B cell (primary cell): ENCODE measurements around the gene LARGE2. TPM values are rescaled to one million over a fixed set of nuclear protein-coding genes. Genes with fewer than 3 reads are reported as not detected.
A peak's percentile ranks its signal among the peaks of the same experiment; 100 is the strongest.

Experiments
- ATAC-seq: fragments of 200-7000 bp; cut with Tn5 transposase; one replicate; pipeline ENCODE4 v1.10.0; 2021; ENCODE audit warnings: low read depth, mild to moderate bottlenecking, moderate number of reproducible peaks, moderate library complexity
- CTCF ChIA-PET: fragments of 350-600 bp; sonication (Branson Sonifier 250); formaldehyde crosslinking; loops from one replicate; lab custom pipeline; 2021; ENCODE audit warnings: antibody characterized with exemption, inconsistent platforms; lab: Charles Lee
- POLR2A ChIA-PET: fragments of 350-600 bp; sonication (Branson Sonifier 250); formaldehyde crosslinking; loops from one replicate; lab custom pipeline; 2021; ENCODE audit warnings: antibody characterized with exemption; lab: Charles Lee
- DNase-seq: peaks from one replicate; pipeline ENCODE4 v3.0.0; 2013
- H2AFZ ChIP-seq: 2 replicates; pipeline ENCODE4 v1.6.1; 2012; ENCODE audit warnings: mild to moderate bottlenecking, low read depth, low read length; ENCODE audit not compliant: insufficient read depth, poor library complexity, severe bottlenecking
- H3K27ac ChIP-seq, 2 donors: 1 replicate in 1 of 2; 2 replicates in 1 of 2; pipeline ENCODE4 v1.5.1; 2012 to 2013; ENCODE audit warnings: low read length in 2 of 2, mild to moderate bottlenecking in 2 of 2, moderate library complexity in 1 of 2
- H3K27me3 ChIP-seq, 4 experiments: fragments of 200-600 bp in 1 of 4; sonication (generic) in 1 of 4; replicated peaks in 1 of 4; 1 replicate in 2 of 4; 2 replicates in 2 of 4; pipeline versions ENCODE4 v1.6.1 to v1.7.0; 2013 to 2016; ENCODE audit warnings: low read length in 3 of 4, mild to moderate bottlenecking in 2 of 4, mixed read lengths in 1 of 4, moderate library complexity in 1 of 4; ENCODE audit not compliant: insufficient read depth in 4 of 4, control insufficient read depth in 3 of 4; ENCODE audit errors: control extremely low read depth in 1 of 4
- H3K36me3 ChIP-seq, 2 experiments: replicated peaks in 1 of 2; 1 replicate in 1 of 2; 2 replicates in 1 of 2; pipeline versions ENCODE4 v1.6.1 to v1.7.1; 2013; ENCODE audit warnings: low read length in 1 of 2; ENCODE audit not compliant: insufficient read depth in 2 of 2, control insufficient read depth in 1 of 2; ENCODE audit errors: control extremely low read depth in 1 of 2, extremely low read depth in 1 of 2
- H3K4me1 ChIP-seq, 2 donors: fragments of 200-600 bp in 1 of 2; sonication (generic) in 1 of 2; 1 replicate in 1 of 2; 2 replicates in 1 of 2; pipeline versions ENCODE4 v1.5.1 to v1.6.1; 2013 to 2017; ENCODE audit warnings: low read length in 2 of 2; ENCODE audit not compliant: control insufficient read depth in 2 of 2, insufficient read depth in 2 of 2
- H3K4me2 ChIP-seq: replicated peaks from 2 replicates; pipeline ENCODE3; 2012; ENCODE audit warnings: mild to moderate bottlenecking, low read depth, low read length; ENCODE audit not compliant: poor library complexity, severe bottlenecking
- H3K4me3 ChIP-seq, 5 experiments: fragments of 200-600 bp in 1 of 5; sonication (generic) in 1 of 5; 1 replicate in 3 of 5; 2 replicates in 2 of 5; pipeline versions ENCODE4 v1.5.1 to v1.7.0; 2011 to 2016; ENCODE audit warnings: low read length in 4 of 5, mild to moderate bottlenecking in 4 of 5, low read depth in 2 of 5, control low read depth in 1 of 5, moderate library complexity in 1 of 5; ENCODE audit not compliant: insufficient read depth in 1 of 5; ENCODE audit errors: control extremely low read depth in 1 of 5, extremely low read depth in 1 of 5
- H3K79me2 ChIP-seq: fragments of 200-600 bp; sonication (generic); one replicate; pipeline ENCODE4 v1.6.0; 2016; ENCODE audit warnings: low read length; ENCODE audit not compliant: control insufficient read depth, insufficient read depth
- H3K9ac ChIP-seq: fragments of 200-600 bp; sonication (generic); 2 replicates; pipeline ENCODE4 v1.6.1; 2017; ENCODE audit warnings: mild to moderate bottlenecking, low read length, moderate library complexity
- H3K9me3 ChIP-seq, 3 donors: one replicate each; pipeline versions ENCODE4 v1.6.1 to v1.7.1; 2013; ENCODE audit warnings: low read length in 2 of 3; ENCODE audit not compliant: control insufficient read depth in 2 of 3, insufficient read depth in 1 of 3; ENCODE audit errors: control extremely low read depth in 1 of 3
- H4K20me1 ChIP-seq: 2 replicates; pipeline ENCODE4 v1.6.0; 2012; ENCODE audit warnings: mild to moderate bottlenecking, low read length; ENCODE audit not compliant: insufficient read depth, control insufficient read depth, poor library complexity, severe bottlenecking
- H3K27ac Mint-ChIP-seq: one replicate; pipeline ENCODE4 v1.8.0; 2021; ENCODE audit warnings: mixed read lengths
- H3K27me3 Mint-ChIP-seq: one replicate; pipeline ENCODE4 v1.8.0; 2021; ENCODE audit warnings: mixed read lengths
- H3K4me1 Mint-ChIP-seq: one replicate; pipeline ENCODE4 v1.8.0; 2021; ENCODE audit warnings: mixed read lengths
- H3K4me3 Mint-ChIP-seq: one replicate; pipeline ENCODE4 v1.8.0; 2021; ENCODE audit warnings: mixed read lengths
- H3K9me3 Mint-ChIP-seq: one replicate; pipeline ENCODE4 v1.8.0; 2022; ENCODE audit warnings: mixed read lengths; ENCODE audit not compliant: insufficient read depth
- EZH2 ChIP-seq: IDR thresholded peaks from 2 replicates; pipeline ENCODE4 v1.6.1; 2012; ENCODE audit warnings: borderline replicate concordance, low read depth, mild to moderate bottlenecking, moderate library complexity, low read length; ENCODE audit not compliant: insufficient read depth, poor library complexity, severe bottlenecking
- WGBS: methylation state at CpG from one replicate; pipeline ENCODE4 v1.1.5; 2013; ENCODE audit warnings: missing lambda C conversion rate; ENCODE audit not compliant: insufficient coverage; 5-methylcytosine and 5-hydroxymethylcytosine counted together
- intact Hi-C: fragments of 100-400 bp; cut with micrococcal nuclease; formaldehyde crosslinking; loops from one replicate; pipeline ENCODE4 v1.10.0; 2022
- polyA plus RNA-seq: library from polyadenylated mRNA; depleted of rRNA; stranded (reverse); fragments of >200 nt; gene quantifications from 2 replicates; pipeline ENCODE4 v1.2.3, GENCODE V29; 2012
- total RNA-seq, 2 donors: library from RNA; stranded (reverse); fragments of 120-200 nt in 1 of 2; gene quantifications; 1 replicate in 1 of 2; 2 replicates in 1 of 2; pipeline versions ENCODE4 v1.2.3 to v1.2.4, GENCODE V29; 2013 to 2022
- TF ChIP-seq, protein P1 (sequence below): fragments of 200-600 bp; IDR thresholded peaks from one replicate; pipeline ENCODE4 v1.8.0; 2022; ENCODE audit warnings: antibody characterized with exemption, mild to moderate bottlenecking

The LARGE2 gene
- total and polyA plus RNA-seq, 2 donors (not counting 1 experiment from before 2014, with no cell fraction given) = 109 to 264 TPM

DNA sequence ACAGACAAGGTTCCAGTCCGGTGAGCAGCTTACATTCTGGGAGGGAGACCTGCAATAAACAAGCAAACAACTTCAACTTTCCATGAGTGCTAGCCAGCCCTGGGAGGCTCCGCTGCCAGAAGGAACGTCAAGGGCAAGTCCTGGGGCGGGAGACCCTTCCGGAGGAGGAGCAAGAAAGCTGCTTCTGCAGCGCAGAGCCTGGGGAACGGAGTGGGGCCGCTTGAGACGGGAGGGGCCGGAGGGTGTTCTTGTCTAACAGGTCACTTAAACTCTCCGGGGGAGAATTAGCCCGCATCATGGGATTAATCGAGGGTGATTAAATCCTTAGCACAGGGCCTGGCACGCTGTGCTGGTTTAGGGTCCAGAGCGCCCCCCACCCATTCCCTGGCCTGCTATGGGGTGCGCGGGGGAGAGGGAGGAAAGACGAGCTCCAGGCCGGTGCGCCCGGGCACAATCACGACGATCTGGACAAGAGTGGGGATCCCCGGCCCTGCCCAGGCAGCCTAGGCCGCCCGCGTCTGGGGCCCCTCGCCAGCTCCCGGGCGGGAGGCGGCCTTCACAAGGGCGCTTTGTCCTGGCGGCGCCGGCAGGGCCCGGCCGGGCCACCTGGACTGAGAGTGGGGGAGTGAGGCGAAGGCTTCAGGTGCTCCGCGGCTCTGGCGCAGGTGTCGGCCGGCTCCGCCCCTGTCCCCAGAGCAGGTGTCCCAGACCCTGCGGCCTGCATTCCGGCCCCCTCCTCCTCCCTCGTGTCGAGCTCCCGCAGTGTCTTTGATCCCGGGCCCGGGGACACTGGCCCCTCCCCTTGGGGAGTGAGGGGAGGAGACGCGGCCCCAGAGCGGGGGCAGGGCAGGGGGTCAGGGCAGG is 663 bp upstream of the LARGE2 start:
- H3K9me3 Mint-ChIP-seq = no peaks in the 10 kb centered on the region
- Histone ChIP-seq H4K20me1 (peaks cover 19% of the 10 kb centered on the region), H3K27me3 (no peaks in the 10 kb centered on the region), H3K9me3 (no peaks in the 10 kb centered on the region), H3K4me3 (peak overlapping the region in 4 of 5 experiments; percentile 70 to 92 (median 82)), H3K4me2 (peak overlapping the region; percentile 79), H3K9ac (peak overlapping the region; percentile 77), H2AFZ (peak overlapping the region; percentile 81), H3K4me1 (peaks cover 53 to 76% of the 10 kb centered on the region in 2 donors), H3K36me3 (peaks cover 0 to 20% of the 10 kb centered on the region in 2 experiments), H3K79me2 (peaks cover 62% of the 10 kb centered on the region), H3K27ac (peak overlapping the region; percentile 27 to 62)
- TF ChIP-seq, protein P1, sequence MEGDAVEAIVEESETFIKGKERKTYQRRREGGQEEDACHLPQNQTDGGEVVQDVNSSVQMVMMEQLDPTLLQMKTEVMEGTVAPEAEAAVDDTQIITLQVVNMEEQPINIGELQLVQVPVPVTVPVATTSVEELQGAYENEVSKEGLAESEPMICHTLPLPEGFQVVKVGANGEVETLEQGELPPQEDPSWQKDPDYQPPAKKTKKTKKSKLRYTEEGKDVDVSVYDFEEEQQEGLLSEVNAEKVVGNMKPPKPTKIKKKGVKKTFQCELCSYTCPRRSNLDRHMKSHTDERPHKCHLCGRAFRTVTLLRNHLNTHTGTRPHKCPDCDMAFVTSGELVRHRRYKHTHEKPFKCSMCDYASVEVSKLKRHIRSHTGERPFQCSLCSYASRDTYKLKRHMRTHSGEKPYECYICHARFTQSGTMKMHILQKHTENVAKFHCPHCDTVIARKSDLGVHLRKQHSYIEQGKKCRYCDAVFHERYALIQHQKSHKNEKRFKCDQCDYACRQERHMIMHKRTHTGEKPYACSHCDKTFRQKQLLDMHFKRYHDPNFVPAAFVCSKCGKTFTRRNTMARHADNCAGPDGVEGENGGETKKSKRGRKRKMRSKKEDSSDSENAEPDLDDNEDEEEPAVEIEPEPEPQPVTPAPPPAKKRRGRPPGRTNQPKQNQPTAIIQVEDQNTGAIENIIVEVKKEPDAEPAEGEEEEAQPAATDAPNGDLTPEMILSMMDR = no peak
- TF ChIP-seq EZH2 = no peak
- H3K4me1 Mint-ChIP-seq = peaks cover 73% of the 10 kb centered on the region
- WGBS = 72% methylated on average over 29 of the region's 54 CpGs
- intact Hi-C loops = loop anchor here (2.0 kb wide), 1 partner anchor 43 kb away; no protein-coding TSS in a partner anchor
- DNase-seq (no peak), ATAC-seq (peak; percentile 6)
- ChIA-PET CTCF (interaction anchor here (8.3 to 9.6 kb wide), 2 partner anchors 13 to 43 kb away, joined by 58 to 98 read pairs; no protein-coding TSS in a partner anchor), POLR2A (interaction anchor here (0.7 to 9.1 kb wide), 2 partner anchors 12 to 192 kb away, joined by 3 to 162 read pairs; no protein-coding TSS in a partner anchor)
- H3K4me3 Mint-ChIP-seq = peak overlapping the region; percentile 83
- no peaks in the 10 kb centered on the region for H3K27me3 Mint-ChIP-seq
- peak overlapping the region; percentile 94 for H3K27ac Mint-ChIP-seq
